Measurements from ENCODE around the gene PCDHB7.

DNA sequence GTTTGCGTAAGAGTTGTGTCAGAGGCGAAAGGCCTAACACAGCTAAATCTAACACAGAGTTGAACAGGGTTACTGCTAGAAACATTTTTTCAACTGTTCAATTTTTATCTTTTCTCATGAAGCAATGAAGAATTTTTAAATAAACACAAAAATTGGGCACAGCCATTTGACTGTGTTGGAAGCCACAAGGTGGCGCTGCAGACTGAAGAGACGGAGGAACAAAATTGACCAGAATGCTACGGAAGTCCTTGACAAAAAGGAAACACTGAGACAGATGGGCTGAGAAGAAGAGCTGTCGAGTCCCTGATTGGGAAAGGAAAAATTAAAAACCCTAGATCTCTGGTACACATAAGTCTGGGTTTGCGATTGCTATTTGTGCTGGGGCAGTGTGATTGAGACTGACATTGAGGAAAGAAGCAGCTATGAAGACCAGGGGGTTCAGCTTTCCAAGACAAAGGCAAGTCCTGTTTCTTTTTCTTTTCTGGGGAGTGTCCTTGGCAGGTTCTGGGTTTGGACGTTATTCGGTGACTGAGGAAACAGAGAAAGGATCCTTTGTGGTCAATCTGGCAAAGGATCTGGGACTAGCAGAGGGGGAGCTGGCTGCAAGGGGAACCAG lies 14.6 kb downstream of the PCDHB7 start, which contains the start of gene PCDHB9:
- TF ChIP-seq, protein P1, sequence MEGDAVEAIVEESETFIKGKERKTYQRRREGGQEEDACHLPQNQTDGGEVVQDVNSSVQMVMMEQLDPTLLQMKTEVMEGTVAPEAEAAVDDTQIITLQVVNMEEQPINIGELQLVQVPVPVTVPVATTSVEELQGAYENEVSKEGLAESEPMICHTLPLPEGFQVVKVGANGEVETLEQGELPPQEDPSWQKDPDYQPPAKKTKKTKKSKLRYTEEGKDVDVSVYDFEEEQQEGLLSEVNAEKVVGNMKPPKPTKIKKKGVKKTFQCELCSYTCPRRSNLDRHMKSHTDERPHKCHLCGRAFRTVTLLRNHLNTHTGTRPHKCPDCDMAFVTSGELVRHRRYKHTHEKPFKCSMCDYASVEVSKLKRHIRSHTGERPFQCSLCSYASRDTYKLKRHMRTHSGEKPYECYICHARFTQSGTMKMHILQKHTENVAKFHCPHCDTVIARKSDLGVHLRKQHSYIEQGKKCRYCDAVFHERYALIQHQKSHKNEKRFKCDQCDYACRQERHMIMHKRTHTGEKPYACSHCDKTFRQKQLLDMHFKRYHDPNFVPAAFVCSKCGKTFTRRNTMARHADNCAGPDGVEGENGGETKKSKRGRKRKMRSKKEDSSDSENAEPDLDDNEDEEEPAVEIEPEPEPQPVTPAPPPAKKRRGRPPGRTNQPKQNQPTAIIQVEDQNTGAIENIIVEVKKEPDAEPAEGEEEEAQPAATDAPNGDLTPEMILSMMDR (IDR thresholded peaks at IDR 0.05; ENCODE audit: low read depth, low read length), result peak; percentile 58
- no peak for TF ChIP-seq EZH2phosphoT487 (IDR thresholded peaks at IDR 0.05; ENCODE audit: low read depth)

Data from OCI-LY3 (cell line).